PFSK-1 (cell line): Measurements from ENCODE around the gene ZFPM1.

Experiments
- POLR2AphosphoS5 ChIP-seq: IDR thresholded peaks from 2 replicates; pipeline ENCODE4 v1.6.1; 2012; ENCODE audit warnings: low read depth, mild to moderate bottlenecking, control low read depth, low read length, moderate library complexity
- SIN3A ChIP-seq: IDR thresholded peaks from 2 replicates; pipeline ENCODE4 v1.6.1; 2012; ENCODE audit warnings: mild to moderate bottlenecking, low read length, moderate library complexity, borderline replicate concordance; ENCODE audit not compliant: insufficient read depth

GRCh38 chr16:88422733-88423447 is 30.2 kb upstream of the ZFPM1 start:
- TF ChIP-seq SIN3A, result no peak
- TF ChIP-seq POLR2AphosphoS5, result no peak
